NCI-H526 (cell line): Measurements from ENCODE around the gene GPR55.

ENCODE experiments used
- DNase-seq, 2 experiments: peaks; one replicate each; lab custom pipeline; 2025; lab: John Stamatoyannopoulos, UW

GPR55 gene

DNA sequence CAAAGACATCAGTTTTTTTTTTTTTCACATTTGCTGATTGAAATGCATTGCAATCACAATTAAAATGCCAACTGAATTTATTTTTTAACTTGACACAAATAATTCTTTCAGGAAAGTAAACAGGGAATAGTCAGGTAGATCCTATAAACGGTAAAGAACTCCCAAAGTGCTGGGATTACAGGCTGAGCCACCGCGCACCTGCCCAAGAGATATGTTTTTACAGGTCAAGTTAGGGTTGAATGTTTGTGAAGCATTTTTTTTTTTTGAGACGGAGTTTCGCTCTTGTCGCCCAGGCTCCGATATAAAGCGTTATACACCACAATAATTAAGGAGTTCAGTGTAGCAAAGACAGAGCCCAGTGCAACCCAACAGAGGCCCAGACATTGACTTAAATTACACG, 45.2 kb downstream of the GPR55 start:
- DNase-seq: peak in 1 of 2 experiments; percentile 83

- DNase-seq: peak; percentile 86 to 89
Observed at GRCh38 chr2:230879271-230879882, 45.7 kb downstream of the GPR55 start.

DNA sequence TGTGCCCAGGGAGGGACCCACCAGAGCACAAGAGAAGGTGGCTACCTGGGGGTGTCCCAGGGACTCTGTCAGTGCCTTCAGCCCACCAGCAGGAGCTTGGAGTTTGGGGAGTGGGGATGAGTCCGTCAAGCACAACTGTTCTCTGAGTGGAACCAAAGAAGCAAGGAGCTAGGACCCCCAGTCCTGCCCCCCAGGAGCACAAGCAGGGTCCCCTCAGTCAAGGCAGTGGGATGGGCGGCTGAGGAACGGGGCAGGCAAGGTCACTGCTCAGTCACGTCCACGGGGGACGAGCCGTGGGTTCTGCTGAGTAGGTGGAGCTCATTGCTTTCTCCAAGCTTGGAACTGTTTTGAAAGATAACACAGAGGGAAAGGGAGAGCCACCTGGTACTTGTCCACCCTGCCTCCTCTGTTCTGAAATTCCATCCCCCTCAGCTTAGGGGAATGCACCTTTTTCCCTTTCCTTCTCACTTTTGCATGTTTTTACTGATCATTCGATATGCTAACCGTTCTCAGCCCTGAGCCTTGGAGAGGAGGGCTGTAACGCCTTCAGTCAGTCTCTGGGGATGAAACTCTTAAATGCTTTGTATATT, 46.3 kb downstream of the GPR55 start:
- DNase-seq: peak in 1 of 2 experiments; percentile 17

- DNase-seq: no peak
Observed at GRCh38 chr2:230877759-230878598, 47.1 kb downstream of the GPR55 start.

DNA sequence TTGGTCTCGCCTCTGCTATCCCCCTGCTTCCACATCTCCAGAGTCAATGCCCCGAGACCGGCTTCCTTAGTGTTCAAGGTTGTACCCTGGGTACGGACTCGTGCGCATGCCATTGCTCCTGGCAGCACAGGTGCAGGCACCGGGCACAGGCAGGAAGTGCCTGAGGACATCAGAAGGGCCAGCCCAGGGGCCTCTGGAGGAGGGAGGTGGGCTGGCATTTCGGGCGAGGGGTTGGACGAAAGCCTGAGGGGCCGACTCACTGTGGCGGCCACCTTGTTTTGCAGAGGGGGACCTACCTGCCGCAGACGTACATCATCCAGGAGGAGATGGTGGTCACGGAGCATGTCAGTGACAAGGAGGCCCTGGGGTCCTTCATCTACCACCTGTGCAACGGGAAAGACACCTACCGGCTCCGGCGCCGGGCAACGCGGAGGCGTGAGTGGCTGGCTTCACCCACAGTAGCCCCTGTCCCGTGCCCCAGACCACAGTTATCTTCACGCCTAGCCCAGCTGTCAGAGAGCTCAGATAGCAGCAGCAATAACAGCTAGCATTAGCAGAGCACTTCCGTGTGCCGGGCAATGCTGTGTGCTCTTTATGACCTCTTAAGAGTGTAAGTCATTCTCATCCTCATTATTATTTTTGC, 47.8 kb downstream of the GPR55 start:
- DNase-seq: no peak

DNA sequence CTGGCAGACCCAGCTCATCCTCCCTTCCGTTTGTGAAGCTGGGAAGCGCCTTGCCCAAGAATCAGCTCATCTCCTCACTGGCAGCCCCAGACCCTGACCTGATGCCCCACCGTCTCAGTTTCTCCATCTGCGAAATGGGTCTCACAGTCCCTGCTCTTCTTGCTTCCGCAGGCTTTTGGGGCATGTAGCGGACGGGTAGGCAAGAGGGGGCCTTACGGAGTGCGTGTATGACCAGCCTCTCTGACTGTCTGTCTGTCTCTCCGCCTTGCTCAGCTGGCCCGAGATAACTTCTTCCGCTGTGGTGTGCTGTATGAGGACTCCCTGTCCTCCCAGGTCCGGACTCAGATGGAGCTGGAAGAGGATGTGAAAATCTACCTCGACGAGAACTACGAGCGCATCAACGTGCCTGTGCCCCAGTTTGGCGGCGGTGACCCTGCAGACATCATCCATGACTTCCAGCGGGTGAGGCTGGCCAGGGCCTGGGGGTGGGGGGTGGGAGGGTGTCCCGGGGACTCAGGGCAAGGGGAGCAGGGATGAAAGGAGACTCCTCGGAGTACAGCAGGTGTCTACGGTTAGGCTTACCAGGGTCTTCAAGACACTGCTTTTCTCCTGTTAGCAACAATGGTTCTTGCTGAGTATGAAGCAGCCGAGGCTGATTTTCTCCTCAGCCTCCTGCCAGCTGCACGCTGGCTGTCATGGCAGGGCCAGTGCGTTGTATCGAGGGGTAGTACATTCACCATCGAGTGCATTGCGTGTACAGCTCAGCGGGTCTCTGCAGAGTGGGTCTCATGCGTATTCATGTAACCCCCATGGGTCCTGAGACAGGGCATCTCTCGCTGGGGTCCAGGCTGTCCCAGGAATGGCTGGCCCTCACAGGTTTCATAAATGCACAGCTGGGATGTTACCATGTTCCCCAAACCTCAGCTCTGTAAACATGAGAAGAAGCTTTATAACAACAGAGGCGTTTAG, 49.4 kb downstream of the GPR55 start:
- DNase-seq: no peak

DNA sequence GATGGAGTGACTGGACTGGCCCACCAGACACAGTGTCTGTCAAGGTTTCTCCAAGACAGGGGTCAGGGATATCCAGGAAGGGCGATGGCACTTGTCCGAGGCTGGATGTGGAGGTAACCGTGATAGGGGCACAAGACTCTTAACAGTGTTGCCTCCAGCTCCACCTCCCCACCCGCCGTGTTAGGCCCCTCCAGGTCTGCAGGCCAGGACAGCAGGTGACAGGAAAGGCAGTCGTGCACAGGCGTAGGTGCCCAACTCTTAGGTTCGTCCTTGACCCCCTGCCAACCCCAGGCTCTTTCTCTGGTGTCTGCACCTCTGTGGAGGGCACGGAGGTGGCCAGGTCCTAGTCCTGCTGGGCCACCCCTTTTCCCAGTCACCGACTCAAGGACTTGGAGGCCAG, 50.2 kb downstream of the GPR55 start:
- no peak for DNase-seq

DNA sequence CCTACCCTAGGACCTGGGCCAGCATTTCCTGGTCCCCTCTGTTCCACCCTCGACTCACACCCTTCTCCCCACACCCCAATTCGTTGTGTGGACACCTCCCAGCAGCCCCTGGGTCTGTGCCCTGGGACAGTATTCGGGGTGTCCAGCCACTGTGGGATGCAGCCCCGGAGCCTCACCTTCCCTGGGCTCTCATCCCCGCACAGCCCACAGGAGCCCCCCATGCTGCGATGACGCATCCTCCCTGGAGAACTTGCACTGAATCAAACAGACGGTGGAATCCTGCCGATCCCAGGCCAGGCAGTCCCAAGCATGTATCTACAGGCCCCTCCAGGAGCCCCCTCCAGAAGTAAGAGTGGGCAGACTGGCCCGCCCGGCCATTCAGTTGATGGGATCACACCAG, 50.6 kb downstream of the GPR55 start:
- no peak for DNase-seq

GRCh38 chr2:230873661-230874401, 51.2 kb downstream of the GPR55 start:
- no peak for DNase-seq

DNA sequence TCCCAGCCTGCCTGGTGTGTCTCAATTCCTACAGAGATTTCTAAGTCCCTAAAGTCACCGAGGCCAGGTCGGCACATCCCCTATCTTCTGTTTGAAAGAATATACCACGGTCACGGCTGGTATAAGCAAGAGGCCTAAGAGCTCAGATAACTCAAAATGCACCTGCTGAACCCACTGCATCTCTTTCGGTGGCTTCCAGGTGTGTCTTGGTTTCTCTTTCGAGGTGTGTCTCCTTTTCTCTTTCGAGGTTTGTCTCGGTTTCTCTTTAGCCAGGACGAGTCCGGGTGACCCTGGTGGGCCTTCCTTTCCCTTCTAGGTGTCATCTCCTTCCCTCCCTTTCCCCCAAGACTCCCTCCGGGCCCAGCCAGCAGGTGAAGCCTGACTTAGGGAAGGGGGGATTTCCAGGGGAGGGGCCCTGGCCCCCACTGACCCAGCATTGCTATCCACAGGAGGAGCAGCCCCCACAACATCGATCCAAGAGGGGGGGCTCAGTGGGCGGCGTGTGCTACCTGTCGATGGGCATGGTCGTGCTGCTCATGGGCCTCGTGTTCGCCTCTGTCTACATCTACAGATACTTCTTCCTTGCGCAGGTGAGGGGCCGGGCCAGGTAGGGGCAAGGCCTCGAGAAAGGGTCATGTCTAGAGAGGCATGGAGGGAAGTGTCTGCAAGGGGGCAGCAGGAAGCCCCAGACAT, 51.9 kb downstream of the GPR55 start:
- DNase-seq: no peak

- no peak for DNase-seq
Observed at GRCh38 chr2:230872151-230872967, 52.7 kb downstream of the GPR55 start.

GRCh38 chr2:230871361-230872150, 53.5 kb downstream of the GPR55 start:
- DNase-seq: no peak

DNA sequence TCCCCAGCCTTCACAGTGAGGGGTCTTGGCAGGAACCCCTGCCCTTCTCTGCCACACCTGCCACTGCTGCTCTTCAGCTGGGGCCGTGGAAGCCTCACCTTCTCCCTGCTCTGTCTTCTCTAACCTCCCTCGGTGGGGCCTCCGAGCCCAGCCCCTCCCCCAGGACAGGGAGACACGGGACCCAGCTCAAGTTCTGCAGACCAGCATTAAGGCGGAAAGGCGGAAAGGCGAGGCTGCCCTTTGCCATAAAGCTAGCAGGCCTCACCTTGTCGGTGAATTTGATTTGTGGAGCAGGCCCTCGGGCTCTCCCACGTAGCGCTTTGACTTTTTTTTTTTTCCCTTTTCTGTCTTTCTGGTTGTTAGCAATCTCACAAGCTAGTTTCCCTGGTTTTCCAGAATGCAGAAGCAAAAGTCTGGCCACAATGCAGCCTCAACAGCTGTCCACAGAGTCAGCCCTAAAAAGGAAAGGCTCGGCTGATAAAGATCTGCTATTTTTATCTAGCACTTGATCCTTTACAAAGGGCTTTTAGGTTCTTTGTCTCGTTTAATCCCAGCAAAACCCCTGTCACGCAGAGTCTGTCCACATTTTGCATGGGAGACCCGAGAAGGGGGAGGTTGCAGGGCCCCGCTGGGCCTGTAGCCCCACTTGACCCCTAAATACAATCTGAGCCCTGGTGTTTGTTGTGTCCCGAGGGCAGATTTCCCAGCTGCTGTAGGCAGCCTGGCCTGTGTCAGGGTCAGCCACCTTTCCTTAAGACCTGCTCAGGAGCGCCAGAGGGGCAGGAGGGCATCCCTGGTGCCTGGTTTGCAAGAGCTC, 54.3 kb downstream of the GPR55 start:
- peak in 1 of 2 experiments; percentile 37 for DNase-seq

DNA sequence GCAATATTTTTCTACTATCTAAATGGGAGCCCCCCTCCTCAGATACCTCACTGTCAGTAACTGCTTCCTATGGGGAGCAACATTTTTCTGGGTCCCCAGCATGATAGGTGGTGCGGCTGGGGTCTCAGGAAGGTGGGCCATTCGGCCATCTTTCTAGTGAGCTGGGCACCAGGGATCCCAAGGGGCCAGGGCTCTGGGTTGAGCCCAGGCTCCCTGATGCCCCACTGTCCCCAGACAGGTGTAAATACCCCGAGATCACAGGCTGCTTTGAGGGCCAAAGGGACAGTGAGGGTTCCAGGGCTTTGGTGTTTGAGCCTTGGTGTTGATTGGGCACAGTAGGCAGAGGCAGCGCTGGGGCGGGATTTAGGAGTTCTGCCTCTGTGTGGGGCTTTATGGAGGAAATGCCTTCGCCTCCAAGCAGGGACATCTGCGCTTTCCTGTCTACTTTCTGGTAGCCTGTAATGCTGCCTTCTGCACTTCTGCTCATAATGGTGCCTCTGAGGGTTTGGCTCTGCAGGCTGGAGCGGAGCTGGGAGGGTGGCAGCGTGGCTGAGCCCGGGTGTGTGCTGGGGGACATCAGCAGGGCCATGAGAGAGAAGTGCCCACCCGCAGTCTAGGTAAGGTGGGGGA, 55.0 kb downstream of the GPR55 start:
- DNase-seq: peak in 1 of 2 experiments; percentile 24

GRCh38 chr2:230868947-230869913, 55.8 kb downstream of the GPR55 start:
- DNase-seq: no peak
